ENCODE results near the gene GRID1.

- TF ChIP-seq CTCF (IDR thresholded peaks at IDR 0.05 in 8 of 11, conservative IDR thresholded peaks at IDR 0.05 in 3 of 11) (no peak), POLR2A (IDR thresholded peaks at IDR 0.05) (no peak), POLR2AphosphoS5 (IDR thresholded peaks at IDR 0.05) (no peak)
Measured at GRCh38 chr10:86043236-86043635, 323.4 kb downstream of the GRID1 start.
